ENCODE results near the gene CXXC5. TPM values are rescaled to one million over a fixed set of nuclear protein-coding genes. Genes with fewer than 3 reads are reported as not detected.

Gene CXXC5
- polyA plus RNA-seq, 1 of the 3 experiments (the other 2 are of a cell fraction): 47.4 TPM

GRCh38 chr5:139637438-139638089, 10.6 kb upstream of the CXXC5 start:
- Histone ChIP-seq H3K9ac (peak overlapping the region; percentile 48; the same call in 1 of the 2 replicates), H3K4me3 (ENCODE audit: low read depth in 2 of 2, low read length in 1 of 2) (peak overlapping the region; percentile 42 to 59), H3K27ac (ENCODE audit: low read depth in 2 of 2, low read length in 1 of 2) (peak overlapping the region; percentile 83 to 99), H2AFZ (ENCODE audit: low read depth) (no peak overlapping the region), H3K4me1 (ENCODE audit: control insufficient read depth in 1 of 2, insufficient read depth in 2 of 2, low read depth in 1 of 2, low read length in 1 of 2) (peaks cover 45 to 64% of the 10 kb centered on the region in 2 experiments), H3K4me2 (peak overlapping the region; percentile 87), H3K9me2 (no peaks in the 10 kb centered on the region), H3K9me3 (no peaks in the 10 kb centered on the region), H4K20me1 (ENCODE audit: insufficient read depth) (no peaks in the 10 kb centered on the region; the same call in 1 of the 2 replicates), H3K36me3 (replicated peaks in 1 of 2; ENCODE audit: control insufficient read depth in 1 of 2, insufficient read depth in 2 of 2, low read length in 1 of 2) (no peaks in the 10 kb centered on the region), H3K27me3 (ENCODE audit: insufficient read depth) (no peaks in the 10 kb centered on the region), H3F3A (replicated peaks; ENCODE audit: insufficient read depth) (peaks cover 32% of the 10 kb centered on the region), H3K79me2 (ENCODE audit: insufficient read depth) (peaks cover 28% of the 10 kb centered on the region; the same call in 1 of the 2 replicates)
- peak; percentile 96 for DNase-seq
- ChIA-PET POLR2A (interaction anchor here (0.6 to 5.6 kb wide), 14 partner anchors 12 to 128 kb away, joined by 3 to 130 read pairs (median 8); partner anchors contain the start of genes CXXC5 and UBE2D2), CTCF (interaction anchor here (0.6 to 22.4 kb wide), 9 partner anchors 11 to 130 kb away, joined by 3 to 627 read pairs (median 93); partner anchors contain the start of gene CXXC5)
- WGBS (ENCODE audit: low lambda C conversion rate): 30% methylated on average over 5 of the region's 62 CpGs
- peak; percentile 62; the same call in 1 of the 2 replicates for TF ChIP-seq YY1 (IDR thresholded peaks at IDR 0.05; ENCODE audit: low read depth)
- no peak; the same call in 1 of the 2 replicates for TF ChIP-seq RXRA (IDR thresholded peaks at IDR 0.05; ENCODE audit: borderline replicate concordance, low read depth)
- peak; percentile 53; the same call in 1 of the 2 replicates for TF ChIP-seq FOXJ3 (CRISPR knock-in tag; IDR thresholded peaks at IDR 0.05)
- TF ChIP-seq, protein P1, sequence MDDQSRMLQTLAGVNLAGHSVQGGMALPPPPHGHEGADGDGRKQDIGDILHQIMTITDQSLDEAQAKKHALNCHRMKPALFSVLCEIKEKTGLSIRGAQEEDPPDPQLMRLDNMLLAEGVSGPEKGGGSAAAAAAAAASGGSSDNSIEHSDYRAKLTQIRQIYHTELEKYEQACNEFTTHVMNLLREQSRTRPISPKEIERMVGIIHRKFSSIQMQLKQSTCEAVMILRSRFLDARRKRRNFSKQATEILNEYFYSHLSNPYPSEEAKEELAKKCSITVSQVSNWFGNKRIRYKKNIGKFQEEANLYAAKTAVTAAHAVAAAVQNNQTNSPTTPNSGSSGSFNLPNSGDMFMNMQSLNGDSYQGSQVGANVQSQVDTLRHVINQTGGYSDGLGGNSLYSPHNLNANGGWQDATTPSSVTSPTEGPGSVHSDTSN (IDR thresholded peaks at IDR 0.05): peak; percentile 51
- TF ChIP-seq USF2 (IDR thresholded peaks at IDR 0.05; ENCODE audit: borderline replicate concordance, low read depth, low read length): no peak
- peak; percentile 3; the same call in 1 of the 2 replicates for TF ChIP-seq RAD21 (IDR thresholded peaks at IDR 0.05; ENCODE audit: low read length)
- peak; percentile 44 to 57; a peak in 3 of 4 replicates for TF ChIP-seq EP300 (IDR thresholded peaks at IDR 0.05; ENCODE audit: borderline replicate concordance in 1 of 2, low read depth in 1 of 2, low read length in 1 of 2)
- TF ChIP-seq, protein P2, sequence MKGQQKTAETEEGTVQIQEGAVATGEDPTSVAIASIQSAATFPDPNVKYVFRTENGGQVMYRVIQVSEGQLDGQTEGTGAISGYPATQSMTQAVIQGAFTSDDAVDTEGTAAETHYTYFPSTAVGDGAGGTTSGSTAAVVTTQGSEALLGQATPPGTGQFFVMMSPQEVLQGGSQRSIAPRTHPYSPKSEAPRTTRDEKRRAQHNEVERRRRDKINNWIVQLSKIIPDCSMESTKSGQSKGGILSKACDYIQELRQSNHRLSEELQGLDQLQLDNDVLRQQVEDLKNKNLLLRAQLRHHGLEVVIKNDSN (IDR thresholded peaks at IDR 0.05; ENCODE audit: borderline replicate concordance, low read depth): no peak
- TF ChIP-seq MEF2A (IDR thresholded peaks at IDR 0.05; ENCODE audit: borderline replicate concordance, low read depth): no peak
- TF ChIP-seq, protein P3, sequence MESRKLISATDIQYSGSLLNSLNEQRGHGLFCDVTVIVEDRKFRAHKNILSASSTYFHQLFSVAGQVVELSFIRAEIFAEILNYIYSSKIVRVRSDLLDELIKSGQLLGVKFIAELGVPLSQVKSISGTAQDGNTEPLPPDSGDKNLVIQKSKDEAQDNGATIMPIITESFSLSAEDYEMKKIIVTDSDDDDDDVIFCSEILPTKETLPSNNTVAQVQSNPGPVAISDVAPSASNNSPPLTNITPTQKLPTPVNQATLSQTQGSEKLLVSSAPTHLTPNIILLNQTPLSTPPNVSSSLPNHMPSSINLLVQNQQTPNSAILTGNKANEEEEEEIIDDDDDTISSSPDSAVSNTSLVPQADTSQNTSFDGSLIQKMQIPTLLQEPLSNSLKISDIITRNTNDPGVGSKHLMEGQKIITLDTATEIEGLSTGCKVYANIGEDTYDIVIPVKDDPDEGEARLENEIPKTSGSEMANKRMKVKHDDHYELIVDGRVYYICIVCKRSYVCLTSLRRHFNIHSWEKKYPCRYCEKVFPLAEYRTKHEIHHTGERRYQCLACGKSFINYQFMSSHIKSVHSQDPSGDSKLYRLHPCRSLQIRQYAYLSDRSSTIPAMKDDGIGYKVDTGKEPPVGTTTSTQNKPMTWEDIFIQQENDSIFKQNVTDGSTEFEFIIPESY (IDR thresholded peaks at IDR 0.05; ENCODE audit: borderline replicate concordance, low read depth): no peak
- TF ChIP-seq, protein P4, sequence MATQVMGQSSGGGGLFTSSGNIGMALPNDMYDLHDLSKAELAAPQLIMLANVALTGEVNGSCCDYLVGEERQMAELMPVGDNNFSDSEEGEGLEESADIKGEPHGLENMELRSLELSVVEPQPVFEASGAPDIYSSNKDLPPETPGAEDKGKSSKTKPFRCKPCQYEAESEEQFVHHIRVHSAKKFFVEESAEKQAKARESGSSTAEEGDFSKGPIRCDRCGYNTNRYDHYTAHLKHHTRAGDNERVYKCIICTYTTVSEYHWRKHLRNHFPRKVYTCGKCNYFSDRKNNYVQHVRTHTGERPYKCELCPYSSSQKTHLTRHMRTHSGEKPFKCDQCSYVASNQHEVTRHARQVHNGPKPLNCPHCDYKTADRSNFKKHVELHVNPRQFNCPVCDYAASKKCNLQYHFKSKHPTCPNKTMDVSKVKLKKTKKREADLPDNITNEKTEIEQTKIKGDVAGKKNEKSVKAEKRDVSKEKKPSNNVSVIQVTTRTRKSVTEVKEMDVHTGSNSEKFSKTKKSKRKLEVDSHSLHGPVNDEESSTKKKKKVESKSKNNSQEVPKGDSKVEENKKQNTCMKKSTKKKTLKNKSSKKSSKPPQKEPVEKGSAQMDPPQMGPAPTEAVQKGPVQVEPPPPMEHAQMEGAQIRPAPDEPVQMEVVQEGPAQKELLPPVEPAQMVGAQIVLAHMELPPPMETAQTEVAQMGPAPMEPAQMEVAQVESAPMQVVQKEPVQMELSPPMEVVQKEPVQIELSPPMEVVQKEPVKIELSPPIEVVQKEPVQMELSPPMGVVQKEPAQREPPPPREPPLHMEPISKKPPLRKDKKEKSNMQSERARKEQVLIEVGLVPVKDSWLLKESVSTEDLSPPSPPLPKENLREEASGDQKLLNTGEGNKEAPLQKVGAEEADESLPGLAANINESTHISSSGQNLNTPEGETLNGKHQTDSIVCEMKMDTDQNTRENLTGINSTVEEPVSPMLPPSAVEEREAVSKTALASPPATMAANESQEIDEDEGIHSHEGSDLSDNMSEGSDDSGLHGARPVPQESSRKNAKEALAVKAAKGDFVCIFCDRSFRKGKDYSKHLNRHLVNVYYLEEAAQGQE (IDR thresholded peaks at IDR 0.05; ENCODE audit: low read depth, low read length): no peak
- TF ChIP-seq TCF12 (IDR thresholded peaks at IDR 0.05): peak; percentile 44
- TF ChIP-seq FOXM1 (IDR thresholded peaks at IDR 0.05; ENCODE audit: low read depth): 0 out of 2 replicates have a peak, but pooled peaks have one; percentile 56
- TF ChIP-seq ELF1 (IDR thresholded peaks at IDR 0.05): no peak
- TF ChIP-seq JUND (IDR thresholded peaks at IDR 0.05): peak; percentile 60; the same call in 1 of the 2 replicates
- peak; percentile 68 for TF ChIP-seq CHD2 (IDR thresholded peaks at IDR 0.05; ENCODE audit: low read length, partially characterized antibody)
- TF ChIP-seq TEAD4 (IDR thresholded peaks at IDR 0.05; ENCODE audit: borderline replicate concordance, insufficient read depth): no peak
- TF ChIP-seq GATA2 (CRISPR knock-in tag; IDR thresholded peaks at IDR 0.05): peak; percentile 35; the same call in 1 of the 2 replicates
- TF ChIP-seq, protein P5, sequence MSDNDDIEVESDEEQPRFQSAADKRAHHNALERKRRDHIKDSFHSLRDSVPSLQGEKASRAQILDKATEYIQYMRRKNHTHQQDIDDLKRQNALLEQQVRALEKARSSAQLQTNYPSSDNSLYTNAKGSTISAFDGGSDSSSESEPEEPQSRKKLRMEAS (IDR thresholded peaks at IDR 0.05; ENCODE audit: low read depth): peak; percentile 47; the same call in 1 of the 2 replicates
- no peak for TF ChIP-seq NRF1 (IDR thresholded peaks at IDR 0.05; ENCODE audit: low read depth, low read length)
- peak; percentile 47; the same call in 1 of the 2 replicates for TF ChIP-seq SIN3A (IDR thresholded peaks at IDR 0.05; ENCODE audit: borderline replicate concordance, low read depth, low read length)
- no peak for TF ChIP-seq EZH2phosphoT487 (IDR thresholded peaks at IDR 0.05; ENCODE audit: borderline replicate concordance, low read depth)
- peak; percentile 58; the same call in 1 of the 2 replicates for TF ChIP-seq MXI1 (IDR thresholded peaks at IDR 0.05; ENCODE audit: low read depth, low read length)
- TF ChIP-seq SMC3 (IDR thresholded peaks at IDR 0.05; ENCODE audit: low read depth, low read length): peak; percentile 31; the same call in 1 of the 2 replicates
